ENCODE data around the gene ZNG1A.
"Not testable (repeated sequence)": the region's sequence is repeated elsewhere in the genome, so short reads cannot be mapped to it uniquely, and the experiment has no call there.

The ZNG1A gene

DNA sequence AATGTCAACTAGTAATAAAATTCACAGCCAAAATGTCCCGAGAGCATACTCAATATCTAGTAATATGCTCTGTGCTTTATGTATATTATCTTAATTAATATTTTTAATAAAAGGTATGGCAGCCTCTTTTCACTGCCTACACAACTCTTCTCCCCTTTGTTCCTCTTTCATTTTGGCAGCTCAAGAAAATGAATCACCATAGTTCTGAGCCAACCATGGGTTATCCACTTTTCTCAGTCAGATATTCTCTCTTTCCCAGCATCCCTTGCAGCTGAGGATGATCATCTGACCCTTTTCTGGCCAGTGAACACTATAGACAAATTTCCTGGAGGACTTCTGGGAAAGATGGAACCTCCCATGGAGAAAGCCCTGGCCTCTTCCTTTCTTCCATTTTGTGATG is 27.6 kb upstream of the ZNG1A start:
- no peak for DNase-seq

DNA sequence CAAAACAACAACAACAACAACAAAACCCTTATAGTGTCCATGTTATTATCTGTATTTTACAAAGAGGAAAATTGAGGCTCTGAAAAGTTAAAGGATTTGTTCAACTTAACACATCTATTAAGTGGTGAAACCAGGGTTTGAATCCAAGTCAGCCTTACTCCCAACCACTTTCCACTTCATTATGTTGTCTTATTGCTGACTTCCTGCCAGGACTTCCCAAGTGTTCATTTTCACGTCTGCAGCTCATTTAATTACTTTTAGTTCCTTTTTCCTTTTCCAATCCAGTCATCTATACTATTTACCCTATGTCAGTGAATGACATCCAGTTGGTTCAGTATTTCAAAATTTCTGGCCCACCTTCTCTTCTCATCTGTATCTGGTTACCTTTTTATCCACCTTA is 20.7 kb upstream of the ZNG1A start:
- not testable (repeated sequence) for DNase-seq

DNA sequence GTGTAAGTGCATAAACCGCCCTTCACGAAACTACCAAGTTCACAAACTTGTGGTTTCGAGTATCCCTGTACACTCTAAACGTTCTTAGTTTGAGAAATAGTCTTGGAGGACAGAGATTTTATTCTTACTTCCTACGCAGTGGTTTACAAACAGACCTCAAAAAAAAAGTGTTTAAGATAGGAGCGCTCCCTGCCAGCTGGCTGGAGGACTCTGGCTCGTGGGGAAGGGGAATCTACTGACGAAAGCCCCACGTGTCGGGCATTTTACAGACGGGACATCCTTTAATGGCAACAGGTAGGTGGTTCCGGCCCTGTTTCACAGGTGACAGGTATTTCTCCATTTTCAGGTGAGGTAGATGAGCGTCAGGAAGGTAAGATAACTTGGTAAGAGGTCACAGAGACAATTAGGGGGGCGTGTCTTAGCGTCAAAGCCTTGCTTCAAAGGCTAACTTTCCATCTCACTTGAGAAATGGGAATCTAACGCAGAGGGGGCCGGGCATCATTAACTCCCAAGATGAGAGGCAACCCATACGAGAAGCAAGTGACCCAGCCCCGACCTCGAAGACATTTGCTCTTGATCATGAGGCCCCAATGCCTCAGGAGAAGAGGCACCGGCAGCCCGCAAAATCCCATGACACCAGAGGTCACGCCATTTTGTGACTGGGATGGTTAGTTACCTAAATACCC is 573 bp downstream of the ZNG1A start:
- not testable (repeated sequence) for DNase-seq

DNA sequence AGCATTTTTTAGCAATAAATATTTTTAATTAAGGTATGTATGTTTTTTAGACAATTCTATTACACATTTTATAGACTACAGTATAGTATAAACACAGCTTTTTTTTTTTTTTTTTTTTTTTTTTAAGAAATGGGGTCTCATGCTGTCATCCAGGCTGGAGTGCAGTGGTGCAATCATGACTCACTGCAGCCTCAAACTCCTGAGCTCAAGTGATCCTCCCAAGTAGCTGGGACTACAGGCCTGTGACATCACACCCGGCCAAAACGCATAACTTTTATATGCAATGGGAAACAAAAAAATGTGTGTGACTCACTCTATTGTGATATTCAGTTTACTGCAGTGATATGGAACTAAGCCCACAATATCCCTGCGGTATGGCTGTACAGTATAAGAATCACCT is 9.1 kb downstream of the ZNG1A start:
- not testable (repeated sequence) for DNase-seq

DNA sequence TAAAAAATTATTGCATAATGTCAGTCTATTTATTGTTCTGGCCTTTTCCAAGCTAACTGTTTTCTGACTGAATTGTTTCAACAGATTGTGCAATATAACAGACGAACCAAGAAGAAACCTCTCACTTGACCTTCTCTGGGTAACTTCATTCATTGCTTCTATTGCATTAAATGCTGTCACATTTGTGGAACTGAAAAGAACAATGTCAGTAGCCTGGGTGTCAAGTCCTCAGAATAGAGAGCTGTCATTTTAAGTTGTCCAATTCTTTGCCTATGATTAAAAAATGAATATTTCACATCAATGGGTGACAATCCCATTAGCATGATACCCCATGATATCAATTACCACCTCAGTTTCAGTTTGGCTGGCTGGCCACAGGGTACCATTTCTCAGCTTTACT is 19.0 kb downstream of the ZNG1A start:
- not testable (repeated sequence) for DNase-seq

DNA sequence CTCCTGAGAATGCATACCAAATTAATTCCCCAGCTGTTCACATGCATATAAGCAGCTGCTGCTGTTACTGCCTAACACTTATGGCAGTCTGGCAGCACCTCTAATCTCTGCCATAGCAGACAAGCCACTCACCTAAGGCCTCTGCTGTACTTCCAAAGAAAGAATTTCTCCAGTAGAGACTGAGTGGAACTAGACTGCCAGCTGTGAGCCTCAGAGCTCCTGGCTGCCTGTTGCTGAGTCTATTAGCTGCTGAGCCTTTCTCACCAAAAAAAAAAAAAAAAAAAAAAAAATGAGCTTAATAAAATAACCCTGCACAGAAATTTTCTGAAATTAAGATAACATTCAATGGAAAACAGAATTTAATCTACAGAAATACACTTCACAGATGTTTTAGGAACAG is 27.7 kb downstream of the ZNG1A start:
- not testable (repeated sequence) for DNase-seq

DNA sequence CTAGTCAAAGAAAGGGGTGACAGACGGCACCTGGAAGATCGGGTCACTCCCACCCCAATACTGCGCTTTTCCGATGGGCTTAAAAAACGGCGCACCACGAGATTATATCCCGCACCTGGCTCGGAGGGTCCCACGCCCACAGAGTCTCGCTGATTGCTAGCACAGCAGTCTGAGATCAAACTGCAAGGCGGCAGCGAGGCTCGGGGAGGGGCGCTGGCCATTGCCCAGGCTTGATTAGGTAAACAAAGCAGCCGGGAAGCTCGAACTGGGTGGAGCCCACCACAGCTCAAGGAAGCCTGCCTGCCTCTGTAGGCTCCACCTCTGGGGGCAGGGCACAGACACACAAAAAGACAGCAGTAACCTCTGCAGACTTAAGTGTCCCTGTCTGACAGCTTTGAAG is 39.0 kb downstream of the ZNG1A start:
- not testable (repeated sequence) for DNase-seq

DNA sequence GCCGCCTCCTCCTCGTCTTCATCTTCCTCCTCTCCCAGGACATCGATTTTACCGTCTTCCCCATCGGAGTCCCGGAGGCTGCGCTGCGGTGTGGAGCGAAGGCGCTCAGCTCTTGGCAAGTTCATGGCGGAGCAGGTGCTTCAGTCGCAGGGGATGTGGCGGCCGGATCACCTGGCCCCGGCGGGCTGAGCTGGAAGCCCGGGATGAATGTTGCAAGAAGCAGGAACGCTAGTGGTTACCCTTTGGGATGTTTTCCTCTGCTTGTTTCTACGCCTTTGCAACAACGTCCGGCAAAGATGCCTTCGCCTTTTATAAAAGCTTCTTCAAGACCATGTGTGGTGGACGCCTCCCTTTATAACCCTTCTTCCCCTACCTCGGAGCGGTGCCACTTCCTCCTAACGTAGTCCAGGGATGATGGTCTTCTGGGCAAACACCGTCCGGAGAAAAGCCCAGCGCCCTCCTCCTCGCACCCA is 60.8 kb downstream of the ZNG1A start, which contains the start of gene FOXD4:
TSS of gene FOXD4 (minus strand) at position 423 of the 473 bp plus-strand sequence. CDS start at position 125, 298 bp downstream.
- DNase-seq: peak; percentile 26

DNA sequence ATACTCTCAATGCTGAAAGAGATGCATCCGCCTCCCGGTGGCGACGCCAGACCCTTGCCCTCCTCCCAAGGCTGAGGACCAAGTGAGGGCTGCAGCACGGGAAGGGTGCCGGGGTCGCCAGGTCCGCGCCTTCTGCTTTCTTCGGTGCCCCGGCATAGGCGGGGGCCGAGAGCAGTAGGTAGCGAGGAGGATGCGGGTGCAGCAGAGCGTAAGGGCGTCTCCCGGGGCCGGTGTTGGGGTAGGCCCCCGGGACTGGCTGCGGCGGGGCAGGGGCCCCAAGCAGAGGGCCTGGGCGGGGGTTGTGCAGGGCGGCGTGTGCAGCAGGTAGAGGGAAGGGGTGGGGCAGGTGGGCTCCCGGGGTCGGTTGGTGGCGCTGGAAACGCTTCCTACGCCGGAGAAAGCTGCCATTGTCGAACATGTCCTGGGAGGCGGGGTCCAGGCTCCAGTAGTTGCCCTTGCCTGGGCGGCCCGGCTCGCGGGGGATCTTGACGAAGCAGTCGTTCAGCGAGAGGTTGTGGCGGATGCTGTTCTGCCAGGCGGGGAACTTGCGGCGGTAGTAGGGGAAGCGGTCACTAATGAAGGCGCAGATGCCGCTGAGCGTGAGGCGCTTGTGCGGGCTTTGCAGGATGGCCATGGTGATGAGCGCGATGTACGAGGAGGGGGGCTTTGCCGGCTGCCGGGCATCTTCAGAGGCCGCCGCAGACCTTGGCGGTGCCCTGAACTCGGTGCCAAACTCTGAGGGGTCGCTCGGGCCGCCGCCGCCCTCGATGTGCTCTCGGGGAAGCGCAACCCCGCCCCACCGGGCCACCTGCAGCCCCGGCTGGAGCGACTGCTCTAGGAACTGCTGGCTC is 61.5 kb downstream of the ZNG1A start:
- DNase-seq: peak; percentile 12

DNA sequence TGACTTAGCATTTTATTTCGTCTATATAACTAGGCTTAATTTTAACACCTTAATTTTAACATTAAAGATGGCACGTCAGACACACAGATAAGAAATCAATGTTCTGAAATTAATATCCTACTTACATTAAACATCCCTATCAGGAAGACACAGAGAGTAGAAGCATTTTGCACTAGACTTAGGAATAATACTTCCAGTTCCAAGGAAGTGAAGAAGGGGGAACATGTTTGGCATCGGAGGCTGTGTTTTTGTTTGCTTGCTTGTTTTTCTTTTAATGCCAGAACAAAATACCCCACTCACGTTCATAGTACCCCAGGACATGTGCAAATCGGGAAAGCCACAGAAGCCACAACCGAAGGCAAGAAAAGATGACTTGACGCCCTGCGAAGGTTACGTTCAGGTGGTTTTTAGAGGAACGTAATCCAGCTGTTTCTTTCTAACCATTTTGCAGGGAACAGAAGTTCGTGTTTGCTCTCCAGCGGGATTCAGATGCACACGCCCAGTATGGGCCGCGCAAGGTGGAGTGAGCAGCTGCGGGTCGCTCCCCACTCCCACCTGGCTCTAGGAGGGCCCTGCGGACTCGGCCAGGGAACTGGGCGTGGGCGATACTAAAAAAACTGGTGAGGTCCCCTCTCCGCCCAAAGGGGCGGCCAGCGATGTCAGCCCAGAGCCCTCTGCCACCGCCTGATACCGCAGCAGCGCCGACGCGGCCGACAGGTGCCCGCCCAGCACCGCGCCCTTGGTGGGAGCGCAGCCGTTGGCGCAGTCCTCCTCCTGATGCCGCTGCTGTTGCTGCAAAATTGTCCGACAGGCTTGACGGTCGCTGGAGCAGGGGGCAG is 62.4 kb downstream of the ZNG1A start:
- peak; percentile 68 for DNase-seq

DNA sequence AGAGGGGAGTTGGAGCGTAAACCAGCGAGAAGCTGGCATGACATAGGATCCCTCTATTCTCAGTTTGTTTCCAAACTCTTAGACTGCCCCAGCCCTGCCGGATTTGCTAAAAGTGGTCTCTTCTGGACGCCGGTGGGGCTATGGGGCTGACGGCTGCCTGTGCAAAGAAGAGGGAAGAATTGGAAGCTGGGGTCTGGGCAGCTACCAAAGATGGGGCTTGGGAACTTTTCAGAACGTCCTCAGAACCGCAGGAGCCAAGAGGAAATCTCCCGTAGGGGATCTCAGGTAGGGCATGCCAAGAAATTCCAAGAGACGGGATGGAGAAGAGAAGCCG is 63.8 kb downstream of the ZNG1A start:
- DNase-seq: not testable (repeated sequence)

DNA sequence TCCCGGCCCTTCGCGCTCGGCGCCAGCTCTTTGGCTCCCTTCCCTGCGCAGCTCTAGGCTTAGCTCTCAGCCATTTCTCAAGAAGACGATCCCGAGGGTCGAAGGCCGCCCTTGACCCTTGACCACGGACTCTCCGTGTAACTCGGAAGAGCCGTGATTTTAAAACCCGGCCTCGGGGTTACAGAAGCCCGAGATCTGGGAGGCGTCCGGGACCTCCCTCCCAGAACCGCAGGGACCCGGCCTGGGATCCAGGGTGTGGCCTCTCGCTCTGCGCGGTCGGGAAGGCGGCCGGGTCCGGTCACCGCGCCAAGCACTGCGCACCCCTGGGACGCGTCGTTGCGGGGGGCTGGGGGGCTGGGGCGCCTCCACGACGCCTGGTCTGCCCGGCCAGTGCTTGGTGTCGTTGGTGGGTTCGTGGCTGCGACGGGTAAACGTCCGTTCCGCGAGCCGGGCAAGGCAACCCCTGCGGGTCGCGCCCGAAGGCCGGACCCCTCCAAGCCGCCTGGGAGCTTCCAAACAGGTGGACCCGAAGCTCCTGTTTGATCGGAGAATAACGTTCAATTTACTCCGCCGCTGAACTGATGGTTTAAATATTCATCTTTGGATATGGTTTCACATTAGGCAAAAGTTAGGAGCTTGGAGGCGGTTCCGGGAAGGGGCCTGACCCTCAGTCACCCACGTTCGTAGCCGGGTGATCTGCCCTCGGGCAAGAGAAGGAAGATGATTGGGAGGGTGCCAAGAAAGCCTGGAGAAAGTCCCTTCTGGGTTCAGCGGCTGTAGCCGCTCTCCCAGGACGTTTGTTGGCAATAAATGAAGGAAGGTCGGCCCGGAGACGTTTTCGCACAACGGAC is 64.4 kb downstream of the ZNG1A start:
- DNase-seq: peak; percentile 80

DNA sequence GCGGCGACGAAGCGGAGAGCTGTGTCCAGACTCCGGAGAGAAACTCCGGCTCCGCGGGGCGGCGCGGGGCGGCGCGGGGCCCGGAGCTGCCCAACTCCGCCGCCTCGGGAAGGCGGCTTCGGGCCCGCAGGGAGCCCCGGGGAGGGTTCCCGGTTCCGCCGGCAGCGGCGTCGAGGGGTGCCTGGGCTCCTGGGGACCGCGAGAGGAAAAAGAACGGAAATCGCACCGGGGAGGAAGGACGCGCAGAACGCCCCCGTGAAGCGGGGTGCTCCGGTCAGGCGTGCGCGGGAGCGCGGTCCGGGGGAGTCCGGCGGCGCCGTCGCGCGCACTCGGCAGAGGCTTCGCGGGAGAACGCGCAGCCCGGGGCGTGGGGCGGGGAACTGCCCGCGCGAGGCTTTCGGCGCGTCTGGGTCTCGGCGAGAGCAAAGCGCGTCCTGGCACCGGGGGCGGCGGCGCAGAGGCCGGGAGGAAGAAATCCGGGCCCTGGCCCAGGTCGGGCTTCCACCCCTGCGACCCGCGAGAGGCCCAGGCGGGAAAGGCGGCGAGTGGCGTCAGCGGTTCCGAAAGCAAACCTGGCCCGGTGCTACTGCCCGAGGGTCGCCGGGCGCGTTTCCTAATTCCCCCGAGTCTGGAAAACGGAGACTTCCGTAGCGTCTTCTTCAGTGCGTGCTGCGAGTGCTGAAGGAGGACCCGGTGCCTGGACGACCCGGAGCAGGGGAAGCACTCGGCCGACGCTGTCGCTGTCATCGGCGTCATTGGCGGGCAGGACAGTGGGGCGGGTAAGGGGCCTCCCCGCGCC is 65.2 kb downstream of the ZNG1A start:
- DNase-seq: peak; percentile 92

DNA sequence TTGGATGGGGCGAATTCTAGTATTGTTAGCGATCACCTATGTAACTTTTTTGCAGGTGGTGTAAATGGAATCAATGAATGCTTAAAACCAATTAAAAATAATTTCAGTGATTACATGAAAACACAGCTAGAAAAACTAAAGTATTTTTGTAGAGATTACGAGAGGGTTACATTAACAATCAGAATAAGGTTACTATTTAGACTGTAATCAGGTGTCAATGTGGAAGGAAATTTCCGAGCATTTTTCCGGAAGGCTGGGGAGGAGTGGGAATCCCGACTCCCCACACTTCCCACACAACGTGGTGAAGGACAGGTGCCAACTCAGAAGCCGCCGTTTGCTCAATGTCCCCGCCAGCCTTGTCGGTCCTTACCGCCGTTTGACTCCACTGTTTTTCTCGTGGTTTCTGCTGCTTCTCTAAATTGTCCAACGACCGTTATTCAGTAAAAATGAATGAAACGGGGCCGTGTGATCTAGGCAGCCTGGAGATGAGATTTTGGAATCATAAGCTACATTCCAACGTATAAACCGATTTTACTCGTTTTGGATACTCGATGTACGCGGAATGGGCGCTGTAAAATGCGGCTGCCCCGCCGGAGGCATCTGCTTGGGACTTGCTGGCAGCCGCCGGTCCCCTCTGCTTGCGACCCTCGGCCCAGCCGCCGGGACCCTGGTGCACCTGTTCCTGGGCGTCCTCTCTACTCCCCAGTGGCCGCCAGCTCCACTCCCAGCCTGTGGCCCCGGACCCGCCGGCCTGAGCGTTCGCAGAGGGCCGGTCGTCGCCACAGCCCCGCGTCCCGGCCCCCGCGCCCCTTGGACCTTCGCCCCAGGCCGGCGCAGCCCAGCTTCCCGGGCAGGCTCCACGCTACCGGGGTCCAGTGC is 66.0 kb downstream of the ZNG1A start:
- peak; percentile 87 for DNase-seq

DNA sequence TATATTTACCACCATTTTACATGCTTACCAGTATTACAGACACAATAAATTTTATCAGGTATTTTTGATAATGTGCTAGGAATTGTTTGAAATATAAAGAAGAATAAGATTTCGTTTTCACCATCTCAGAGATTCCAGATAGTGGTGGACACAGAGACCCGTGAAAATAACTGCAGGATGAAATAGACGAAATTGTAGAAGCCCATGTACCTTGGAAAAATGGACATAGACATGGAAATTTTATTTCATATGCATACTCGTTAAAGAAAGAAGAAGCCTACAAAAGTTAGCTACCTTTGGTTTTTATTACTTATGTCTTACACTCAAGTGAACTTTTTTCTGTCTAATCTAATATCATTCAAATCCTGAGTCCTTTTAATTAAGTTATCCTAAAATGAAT is 68.2 kb downstream of the ZNG1A start:
- not testable (repeated sequence) for DNase-seq

DNA sequence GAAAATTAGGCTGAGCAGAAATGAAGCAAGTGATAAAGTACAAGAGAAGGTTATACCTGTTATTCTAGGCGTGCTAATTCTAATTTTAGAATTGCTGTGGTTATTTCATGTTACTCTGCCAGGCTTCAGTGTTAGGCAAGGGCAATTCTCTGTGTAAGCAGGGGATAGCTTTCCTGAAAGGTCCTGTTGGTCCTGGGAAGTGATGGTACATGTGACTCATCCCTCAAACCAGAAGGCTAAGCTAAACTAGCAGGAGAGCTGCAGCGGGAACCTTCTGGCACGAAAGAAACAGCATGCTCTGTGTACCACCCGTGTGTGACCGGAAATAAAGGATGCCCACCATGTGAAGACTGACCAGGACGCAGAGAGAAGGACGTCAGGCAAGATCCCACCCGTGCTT is 69.3 kb downstream of the ZNG1A start:
- DNase-seq: not testable (repeated sequence)

DNA sequence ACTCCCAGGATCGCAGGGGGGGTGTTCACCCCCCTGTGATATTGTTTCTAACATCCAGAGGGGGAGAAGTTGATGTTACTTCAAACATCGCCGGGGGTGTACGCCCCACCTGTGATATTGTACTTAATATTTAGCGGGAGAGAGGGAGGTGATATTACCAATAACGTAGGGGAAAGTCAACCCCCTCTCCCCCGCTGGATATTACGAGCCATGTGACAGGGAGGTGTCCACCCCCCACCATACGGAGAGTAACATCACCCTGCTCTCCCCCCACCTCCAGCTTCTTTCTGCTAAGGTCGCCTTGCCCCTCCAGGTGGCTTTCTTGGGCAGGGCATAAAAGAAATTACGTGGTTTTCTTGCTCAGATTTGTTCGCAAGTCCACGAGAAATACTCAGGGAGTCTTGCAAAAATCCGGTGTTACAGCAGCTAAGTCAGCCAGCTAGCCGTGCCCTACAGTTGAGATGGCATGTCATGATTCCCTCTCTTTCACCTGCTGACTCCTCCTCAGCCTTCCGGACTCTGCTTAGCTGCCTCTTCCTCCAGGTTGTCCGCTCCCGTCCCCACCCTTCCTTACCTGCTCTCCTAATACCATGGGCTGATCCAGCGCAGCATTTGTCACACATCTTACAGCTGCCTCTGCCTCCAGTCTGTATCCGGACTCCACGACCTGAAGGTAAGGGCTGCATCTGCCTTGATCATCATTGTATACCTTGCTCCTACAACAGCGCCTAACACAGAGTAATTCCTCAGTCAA is 69.9 kb downstream of the ZNG1A start:
- DNase-seq: peak; percentile 7

DNA sequence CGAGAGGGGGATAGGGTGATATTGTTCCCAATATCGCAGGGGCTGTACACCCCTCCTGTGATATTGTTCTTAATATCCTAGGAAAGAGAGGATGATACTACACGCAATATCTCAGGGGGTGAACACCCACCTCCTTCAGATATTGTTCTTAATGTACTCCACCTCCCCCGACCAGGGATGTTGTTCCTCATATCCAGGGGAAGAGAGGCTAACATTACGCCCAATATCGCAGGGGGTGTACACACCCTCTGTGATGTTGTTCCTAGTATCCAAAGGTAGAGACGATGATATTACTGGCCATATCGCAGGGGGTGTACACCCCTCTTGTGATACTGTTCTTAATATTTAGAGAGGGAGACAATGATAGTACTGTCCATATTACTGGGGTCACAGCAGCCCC is 72.9 kb downstream of the ZNG1A start:
- not testable (repeated sequence) for DNase-seq

DNA sequence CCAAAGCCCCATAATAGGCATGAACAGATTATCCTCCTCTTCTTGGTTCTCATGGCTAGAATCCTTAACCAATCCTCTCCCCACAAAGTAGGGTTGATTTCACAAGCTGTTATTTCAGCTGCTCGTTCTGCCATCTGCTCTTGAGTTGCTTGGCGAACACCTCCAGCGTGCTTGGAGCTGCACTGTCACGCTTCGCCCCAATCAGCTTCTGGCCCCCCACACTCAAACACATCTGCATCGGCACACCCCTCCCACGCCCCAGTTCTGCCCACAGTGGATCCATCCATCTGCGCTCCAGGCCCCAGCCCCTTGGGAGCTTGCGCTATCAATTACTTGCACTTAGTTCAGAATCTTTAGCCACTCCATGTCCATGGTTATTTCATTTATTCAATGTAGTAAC is 78.4 kb downstream of the ZNG1A start:
- not testable (repeated sequence) for DNase-seq

Measured in right kidney (tissue), 1 donor.